ENCODE results near the gene PLP2. TPM values are rescaled to one million over a fixed set of nuclear protein-coding genes. Genes with fewer than 3 reads are reported as not detected.

The PLP2 gene
- total and polyA plus RNA-seq, 2 of the 13 experiments (the other 11 are each of a cell fraction or from before 2014, with no cell fraction given), result 0.40 to 3.6 TPM

DNA sequence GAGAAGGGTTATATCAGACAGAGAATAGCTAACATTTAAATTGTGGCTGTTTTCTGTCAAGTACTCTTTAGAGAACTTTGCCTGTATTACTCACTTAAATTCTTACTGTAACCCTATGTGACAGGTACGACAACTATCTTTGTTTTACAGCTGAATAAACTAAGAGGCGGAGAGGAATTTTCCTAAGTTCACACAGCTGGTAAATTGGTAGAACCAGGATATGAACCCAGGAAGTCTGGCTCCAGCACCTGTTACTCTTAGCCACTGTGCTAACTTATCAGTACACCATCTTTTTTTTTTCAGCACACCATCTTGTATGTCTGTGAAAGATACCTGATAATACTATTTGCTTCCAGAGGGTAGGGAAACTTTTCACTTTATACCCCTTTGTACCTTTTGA, 30.3 kb downstream of the PLP2 start:
- BruUV-seq (replicated peaks), result no TSS peak
- in situ Hi-C loops (cut with HindIII; ENCODE audit: extremely low pct_ligation_motif_present, low pct_unique_long_range_greater_than_20kb) (no loop called here), intact Hi-C loops (cut with micrococcal nuclease; ENCODE audit: unreplicated experiment) (no loop called here)
- Histone ChIP-seq H3K79me2 (ENCODE audit: insufficient read depth, low read length) (no peaks in the 10 kb centered on the region), H3K27me3 (ENCODE audit: control insufficient read depth in 1 of 2, insufficient read depth in 2 of 2, low read length in 2 of 2) (no peaks in the 10 kb centered on the region), H3K27ac (ENCODE audit: extremely low read length, insufficient read depth, low read length) (no peak overlapping the region), H3K9me3 (ENCODE audit: low read length) (no peaks in the 10 kb centered on the region), H3K4me1 (ENCODE audit: insufficient read depth, low read length) (peaks cover 33% of the 10 kb centered on the region), H3K4me3 (replicated peaks in 1 of 3; ENCODE audit: insufficient read depth in 1 of 3, low read depth in 2 of 3, low read length in 3 of 3) (no peak overlapping the region), H3K9ac (ENCODE audit: insufficient read depth, low read depth, low read length) (no peak overlapping the region), H4K20me1 (ENCODE audit: insufficient read depth, low read length) (no peaks in the 10 kb centered on the region), H3K4me2 (ENCODE audit: low read depth, low read length) (no peak overlapping the region), H3K36me3 (replicated peaks in 1 of 2; ENCODE audit: control insufficient read depth in 1 of 2, insufficient read depth in 2 of 2, low read length in 2 of 2) (no peaks in the 10 kb centered on the region), H2AFZ (ENCODE audit: low read length) (no peak overlapping the region)
- POLR2A ChIA-PET, result interaction anchor here (0.6 kb wide), 1 partner anchor 105 kb away, joined by 4 read pairs; no protein-coding TSS in a partner anchor
- CTCF ChIA-PET (ENCODE audit: low intra/inter-chr PET ratio, low total read pairs), result no interaction called here
- no peak for DNase-seq (ENCODE audit: low spot score)
- no peak for TF ChIP-seq PRPF4 (IDR thresholded peaks at IDR 0.05; ENCODE audit: low read depth, low read length, poor library complexity, severe bottlenecking)
- no peak for TF ChIP-seq ETV6 (CRISPR knock-in tag; conservative IDR thresholded peaks at IDR 0.05)
- TF ChIP-seq, protein P1, sequence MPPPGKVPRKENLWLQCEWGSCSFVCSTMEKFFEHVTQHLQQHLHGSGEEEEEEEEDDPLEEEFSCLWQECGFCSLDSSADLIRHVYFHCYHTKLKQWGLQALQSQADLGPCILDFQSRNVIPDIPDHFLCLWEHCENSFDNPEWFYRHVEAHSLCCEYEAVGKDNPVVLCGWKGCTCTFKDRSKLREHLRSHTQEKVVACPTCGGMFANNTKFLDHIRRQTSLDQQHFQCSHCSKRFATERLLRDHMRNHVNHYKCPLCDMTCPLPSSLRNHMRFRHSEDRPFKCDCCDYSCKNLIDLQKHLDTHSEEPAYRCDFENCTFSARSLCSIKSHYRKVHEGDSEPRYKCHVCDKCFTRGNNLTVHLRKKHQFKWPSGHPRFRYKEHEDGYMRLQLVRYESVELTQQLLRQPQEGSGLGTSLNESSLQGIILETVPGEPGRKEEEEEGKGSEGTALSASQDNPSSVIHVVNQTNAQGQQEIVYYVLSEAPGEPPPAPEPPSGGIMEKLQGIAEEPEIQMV (CRISPR knock-in tag; IDR thresholded peaks at IDR 0.05; ENCODE audit: low read depth), result no peak
- no peak for TF ChIP-seq TCF7L2 (IDR thresholded peaks at IDR 0.05; ENCODE audit: low read depth, low read length)
- no peak for TF ChIP-seq ARNT2 (CRISPR knock-in tag; IDR thresholded peaks at IDR 0.05; ENCODE audit: low read depth)
- no peak for TF ChIP-seq POLR2AphosphoS2 (IDR thresholded peaks at IDR 0.05; ENCODE audit: low read depth, low read length)
- TF ChIP-seq SAP130 (CRISPR knock-in tag; IDR thresholded peaks at IDR 0.05; ENCODE audit: low read depth), result peak; percentile 30
- TF ChIP-seq BORCS8-MEF2B (CRISPR knock-in tag; IDR thresholded peaks at IDR 0.05), result no peak
- TF ChIP-seq, protein P2, sequence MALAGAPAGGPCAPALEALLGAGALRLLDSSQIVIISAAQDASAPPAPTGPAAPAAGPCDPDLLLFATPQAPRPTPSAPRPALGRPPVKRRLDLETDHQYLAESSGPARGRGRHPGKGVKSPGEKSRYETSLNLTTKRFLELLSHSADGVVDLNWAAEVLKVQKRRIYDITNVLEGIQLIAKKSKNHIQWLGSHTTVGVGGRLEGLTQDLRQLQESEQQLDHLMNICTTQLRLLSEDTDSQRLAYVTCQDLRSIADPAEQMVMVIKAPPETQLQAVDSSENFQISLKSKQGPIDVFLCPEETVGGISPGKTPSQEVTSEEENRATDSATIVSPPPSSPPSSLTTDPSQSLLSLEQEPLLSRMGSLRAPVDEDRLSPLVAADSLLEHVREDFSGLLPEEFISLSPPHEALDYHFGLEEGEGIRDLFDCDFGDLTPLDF (CRISPR knock-in tag; IDR thresholded peaks at IDR 0.05), result no peak
- TF ChIP-seq ZNF33B (CRISPR knock-in tag; IDR thresholded peaks at IDR 0.05), result no peak
- TF ChIP-seq SALL1 (CRISPR knock-in tag; IDR thresholded peaks at IDR 0.05), result no peak
- TF ChIP-seq HMG20A (CRISPR knock-in tag; IDR thresholded peaks at IDR 0.05; ENCODE audit: borderline replicate concordance), result no peak
- no peak for TF ChIP-seq ARHGAP35 (CRISPR knock-in tag; IDR thresholded peaks at IDR 0.05; ENCODE audit: borderline replicate concordance)
- peak; percentile 64; the same call in 1 of the 2 replicates for TF ChIP-seq SP5 (CRISPR knock-in tag; IDR thresholded peaks at IDR 0.05; ENCODE audit: borderline replicate concordance, low read depth)
- no peak for TF ChIP-seq ZNF335 (CRISPR knock-in tag; IDR thresholded peaks at IDR 0.05)
- no peak for TF ChIP-seq HOXA7 (CRISPR knock-in tag; IDR thresholded peaks at IDR 0.05)
- TF ChIP-seq, protein P3, sequence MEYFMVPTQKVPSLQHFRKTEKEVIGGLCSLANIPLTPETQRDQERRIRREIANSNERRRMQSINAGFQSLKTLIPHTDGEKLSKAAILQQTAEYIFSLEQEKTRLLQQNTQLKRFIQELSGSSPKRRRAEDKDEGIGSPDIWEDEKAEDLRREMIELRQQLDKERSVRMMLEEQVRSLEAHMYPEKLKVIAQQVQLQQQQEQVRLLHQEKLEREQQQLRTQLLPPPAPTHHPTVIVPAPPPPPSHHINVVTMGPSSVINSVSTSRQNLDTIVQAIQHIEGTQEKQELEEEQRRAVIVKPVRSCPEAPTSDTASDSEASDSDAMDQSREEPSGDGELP (IDR thresholded peaks at IDR 0.05; ENCODE audit: borderline replicate concordance, low read depth), result peak; percentile 90
- no peak for TF ChIP-seq ZNF564 (CRISPR knock-in tag; IDR thresholded peaks at IDR 0.05)
- no peak for ATAC-seq
- 0% methylated on average over 2 of the region's 2 CpGs for WGBS (ENCODE audit: low lambda C conversion rate)
- FAIRE-seq, result no peak
